ENCODE results near the gene RBM19.

Gene RBM19

GRCh38 chr12:113929312-113929989, 36.7 kb downstream of the RBM19 start:
- no peaks in the 10 kb centered on the region for H3K27me3 ChIP-seq (ENCODE audit: insufficient read depth, poor library complexity, severe bottlenecking)
- no peak overlapping the region for H3K4me3 ChIP-seq (replicated peaks; ENCODE audit: insufficient read depth, low read length)
- H3K27ac ChIP-seq (replicated peaks), result no peak overlapping the region
- DNase-seq (ENCODE audit: low read depth in 1 of 2, low spot score in 1 of 2), result no peak
- TF ChIP-seq SPI1 (IDR thresholded peaks at IDR 0.05; ENCODE audit: borderline replicate concordance, low read depth) (no peak), GABPA (IDR thresholded peaks at IDR 0.05; ENCODE audit: low read depth) (no peak), REST (IDR thresholded peaks at IDR 0.05; ENCODE audit: insufficient replicate concordance, low read depth) (no peak), CTCF (IDR thresholded peaks at IDR 0.05; ENCODE audit: insufficient read depth, low read length) (no peak), POLR2AphosphoS5 (IDR thresholded peaks at IDR 0.05; ENCODE audit: low read depth) (no peak)

GRCh38 chr12:113926788-113927187, 39.3 kb downstream of the RBM19 start:
- TF ChIP-seq POLR2AphosphoS5 (IDR thresholded peaks at IDR 0.05; ENCODE audit: low read depth), result no peak
- Histone ChIP-seq H3K27me3 (ENCODE audit: insufficient read depth, poor library complexity, severe bottlenecking) (no peaks in the 10 kb centered on the region), H3K27ac (replicated peaks) (no peak overlapping the region), H3K4me3 (replicated peaks; ENCODE audit: insufficient read depth, low read length) (no peak overlapping the region)
- no peak for DNase-seq (ENCODE audit: low read depth in 1 of 2, low spot score in 1 of 2)

- no peaks in the 10 kb centered on the region for H3K27me3 ChIP-seq (ENCODE audit: insufficient read depth, poor library complexity, severe bottlenecking)
- no peak overlapping the region for H3K27ac ChIP-seq (replicated peaks)
- TF ChIP-seq GABPA (IDR thresholded peaks at IDR 0.05; ENCODE audit: low read depth) (no peak), SPI1 (IDR thresholded peaks at IDR 0.05; ENCODE audit: borderline replicate concordance, low read depth) (no peak), CTCF (IDR thresholded peaks at IDR 0.05; ENCODE audit: insufficient read depth, low read length) (no peak), REST (IDR thresholded peaks at IDR 0.05; ENCODE audit: insufficient replicate concordance, low read depth) (no peak), POLR2AphosphoS5 (IDR thresholded peaks at IDR 0.05; ENCODE audit: low read depth) (no peak)
- H3K4me3 ChIP-seq (replicated peaks; ENCODE audit: insufficient read depth, low read length), result no peak overlapping the region
- no peak for DNase-seq (ENCODE audit: low read depth in 1 of 2, low spot score in 1 of 2)
Observed at GRCh38 chr12:113924341-113924740, 41.8 kb downstream of the RBM19 start.

- no peak overlapping the region for H3K27ac ChIP-seq (replicated peaks)
Observed at GRCh38 chr12:113923251-113923650, 42.9 kb downstream of the RBM19 start.

More at GRCh38 chr12:113923251-113923650, 42.9 kb downstream of the RBM19 start:
- Histone ChIP-seq H3K27me3 (ENCODE audit: insufficient read depth, poor library complexity, severe bottlenecking) (no peaks in the 10 kb centered on the region), H3K4me3 (replicated peaks; ENCODE audit: insufficient read depth, low read length) (no peak overlapping the region)
- TF ChIP-seq GABPA (IDR thresholded peaks at IDR 0.05; ENCODE audit: low read depth), result no peak
- no peak for TF ChIP-seq CTCF (IDR thresholded peaks at IDR 0.05; ENCODE audit: insufficient read depth, low read length)
- TF ChIP-seq REST (IDR thresholded peaks at IDR 0.05; ENCODE audit: insufficient replicate concordance, low read depth), result no peak
- TF ChIP-seq SPI1 (IDR thresholded peaks at IDR 0.05; ENCODE audit: borderline replicate concordance, low read depth), result no peak
- TF ChIP-seq POLR2AphosphoS5 (IDR thresholded peaks at IDR 0.05; ENCODE audit: low read depth), result no peak
- DNase-seq (ENCODE audit: low read depth in 1 of 2, low spot score in 1 of 2), result no peak

Data from HL-60 (cell line).